Activated CD4-positive, alpha-beta T cell treated with anti-CD3 and anti-CD28 coated beads, Interleukin-2, amount 50 U/mL, for 16 hours (primary cell): ENCODE data around the gene TARBP1.
"Not testable (repeated sequence)": the region's sequence is repeated elsewhere in the genome, so short reads cannot be mapped to it uniquely, and the experiment has no call there.

ENCODE experiments used
- DNase-seq: peaks from one replicate; pipeline ENCODE4 v3.0.0-alpha.2; 2020

Gene TARBP1

GRCh38 chr1:234478481-234479309, at the start of gene TARBP1:
Gene TARBP1 (minus strand): TSS chr1:234479179. CDS start chr1:234479103, 76 bp downstream.
- peak; percentile 80 for DNase-seq

DNA sequence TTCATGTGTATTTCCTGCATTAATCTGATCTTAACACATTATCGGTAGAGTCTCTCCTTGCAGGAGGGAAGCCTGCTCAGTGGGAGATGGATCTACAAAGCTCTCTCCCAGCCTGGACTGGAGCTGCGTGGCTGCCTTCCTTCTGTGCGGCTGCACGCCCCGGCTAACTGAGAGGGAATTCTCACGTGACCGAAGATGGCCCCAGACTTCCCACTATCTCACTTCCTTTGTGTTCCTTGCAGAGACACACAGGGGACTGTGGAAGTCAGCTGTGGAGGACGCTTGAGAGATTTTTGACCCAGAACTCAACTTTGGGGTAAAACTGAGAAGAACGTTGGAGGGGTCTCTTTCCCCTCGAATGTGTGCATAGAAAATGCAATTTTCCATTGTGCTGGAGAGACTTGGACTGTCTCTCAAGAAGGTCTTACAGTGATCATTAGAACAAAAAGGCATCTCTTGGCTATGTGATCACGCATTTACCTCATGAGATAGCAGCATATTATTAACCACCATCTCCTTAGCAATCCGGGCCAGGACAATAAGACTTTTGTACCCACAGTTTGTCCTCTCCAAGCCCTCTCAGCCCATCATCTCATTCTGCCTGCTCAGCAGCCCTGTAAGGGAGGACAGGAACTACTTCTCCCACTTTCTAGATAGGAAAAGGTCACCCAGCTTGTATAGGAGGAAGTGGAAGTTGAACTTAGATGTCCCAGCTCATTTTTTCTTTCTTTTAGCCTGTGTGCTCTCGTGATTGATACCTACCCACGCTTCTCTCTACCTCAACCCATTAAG, 49.3 kb upstream of the TARBP1 start:
- no peak for DNase-seq

DNA sequence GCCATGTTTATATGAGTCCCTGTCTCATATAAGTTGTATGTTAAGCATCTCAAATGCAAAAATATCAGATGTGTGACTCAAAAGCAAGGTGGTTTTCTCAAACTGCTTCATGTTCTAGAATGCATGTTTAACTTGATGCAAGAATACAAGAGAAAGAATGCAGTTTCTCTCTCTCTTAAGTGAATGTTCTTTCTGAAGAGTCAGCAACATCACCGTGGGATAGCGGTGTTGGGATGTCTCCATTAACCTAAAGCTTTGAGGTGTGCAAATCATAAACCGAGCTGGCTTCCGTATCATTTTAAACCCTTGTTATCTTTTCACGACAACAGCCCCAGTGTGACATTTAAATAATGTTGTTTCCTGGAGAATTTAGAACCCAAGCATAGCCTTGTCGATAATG, 48.4 kb upstream of the TARBP1 start:
- no peak for DNase-seq

GRCh38 chr1:234526922-234527321, 47.9 kb upstream of the TARBP1 start:
- DNase-seq, result no peak

- DNase-seq, result no peak
Measured at GRCh38 chr1:234525099-234525799, 46.3 kb upstream of the TARBP1 start.

DNA sequence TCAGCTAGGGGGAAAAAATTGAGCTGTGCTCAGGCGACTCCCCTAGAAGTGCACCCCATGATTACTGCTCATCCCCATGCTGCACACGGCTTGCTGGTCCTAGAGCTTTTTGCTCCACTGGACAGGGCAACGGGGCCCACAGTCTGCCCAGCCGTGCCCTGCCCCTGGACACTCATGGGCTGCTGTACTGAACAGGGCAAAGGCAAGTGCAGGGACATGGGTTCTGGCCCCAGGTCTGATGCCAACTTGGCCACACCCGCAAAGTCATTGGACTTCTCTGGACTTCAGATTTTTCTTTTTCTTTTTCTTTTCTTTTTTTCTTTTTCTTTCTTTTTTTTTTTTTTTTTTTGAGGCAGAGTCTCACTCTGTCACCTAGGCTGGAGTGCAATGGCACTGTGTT, 42.9 kb upstream of the TARBP1 start:
- no peak for DNase-seq

- no peak for DNase-seq
Measured at GRCh38 chr1:234520908-234521817, 42.2 kb upstream of the TARBP1 start.

DNA sequence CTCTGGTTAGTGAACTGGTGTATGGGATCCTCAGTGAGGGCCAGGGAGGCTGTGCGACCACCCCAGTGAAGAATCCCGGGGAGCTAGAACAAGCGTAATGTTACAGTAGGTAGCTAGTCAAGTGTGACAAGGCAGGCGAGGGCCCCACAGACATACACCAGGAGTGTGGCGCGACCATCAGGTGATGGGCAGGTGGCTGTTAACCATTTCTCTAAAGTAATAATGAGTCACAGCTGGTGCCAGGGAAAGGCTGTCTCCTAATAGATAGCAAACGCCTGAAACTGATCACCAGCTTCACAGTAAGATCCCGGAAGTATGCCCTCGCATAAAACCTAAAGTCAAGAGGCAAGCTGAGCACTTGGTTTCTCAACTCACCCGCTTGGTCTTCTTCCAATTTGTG, 40.5 kb upstream of the TARBP1 start:
- no peak for DNase-seq

DNA sequence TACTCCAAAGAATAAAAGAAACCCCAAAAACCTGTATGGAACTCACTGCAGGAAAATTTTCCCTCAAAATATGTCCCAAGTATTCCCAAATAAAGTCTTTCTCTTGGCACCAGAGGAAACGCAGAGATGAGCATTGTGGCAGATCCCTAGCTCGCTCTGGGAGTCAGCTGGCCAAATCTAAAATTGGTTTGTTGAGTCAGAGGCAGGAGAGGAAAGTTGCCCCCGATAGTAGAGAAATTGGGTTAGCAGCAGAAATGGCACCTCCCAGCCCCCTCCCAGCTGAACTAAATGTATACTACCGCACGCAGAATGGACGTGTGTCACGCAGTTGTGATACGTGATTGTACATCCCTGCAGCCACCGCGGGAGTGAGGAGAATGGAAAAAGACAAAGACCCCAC, 39.9 kb upstream of the TARBP1 start:
- no peak for DNase-seq

- DNase-seq, result not testable (repeated sequence)
Measured at GRCh38 chr1:234518086-234518485, 39.1 kb upstream of the TARBP1 start.

DNA sequence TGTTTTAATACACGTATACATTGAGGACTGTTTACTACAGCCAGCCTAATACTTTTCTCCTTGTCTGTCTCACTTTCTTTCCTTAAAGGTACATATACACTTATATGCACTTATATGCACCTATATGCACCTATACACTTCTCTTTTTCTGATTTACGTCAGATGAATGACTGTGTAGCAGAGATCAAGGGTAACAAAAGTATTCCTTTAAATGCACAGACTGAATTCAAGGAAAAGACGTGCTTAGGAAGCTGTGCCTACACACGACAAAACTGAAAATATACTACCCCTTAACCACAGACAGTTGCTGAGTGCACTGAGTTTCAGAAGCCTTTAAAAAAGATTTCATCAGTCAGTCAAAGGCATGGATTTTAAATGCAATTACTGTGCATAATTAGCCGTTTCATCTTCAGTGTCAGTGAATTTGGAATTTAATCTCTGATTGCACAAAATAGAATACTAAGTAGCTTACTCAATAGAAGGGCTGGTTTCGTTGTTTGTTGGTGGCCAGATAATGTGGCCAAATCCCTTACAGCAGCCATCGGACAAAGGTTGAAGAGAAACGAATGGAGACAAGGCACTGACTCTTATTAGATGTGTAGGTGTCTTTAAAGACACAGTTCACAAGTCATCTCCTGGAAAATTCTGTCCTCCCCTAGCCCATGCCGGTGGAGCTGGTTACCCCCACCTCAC, 38.3 kb upstream of the TARBP1 start:
- peak; percentile 49 for DNase-seq

GRCh38 chr1:234515821-234516241, 36.9 kb upstream of the TARBP1 start:
- no peak for DNase-seq

DNA sequence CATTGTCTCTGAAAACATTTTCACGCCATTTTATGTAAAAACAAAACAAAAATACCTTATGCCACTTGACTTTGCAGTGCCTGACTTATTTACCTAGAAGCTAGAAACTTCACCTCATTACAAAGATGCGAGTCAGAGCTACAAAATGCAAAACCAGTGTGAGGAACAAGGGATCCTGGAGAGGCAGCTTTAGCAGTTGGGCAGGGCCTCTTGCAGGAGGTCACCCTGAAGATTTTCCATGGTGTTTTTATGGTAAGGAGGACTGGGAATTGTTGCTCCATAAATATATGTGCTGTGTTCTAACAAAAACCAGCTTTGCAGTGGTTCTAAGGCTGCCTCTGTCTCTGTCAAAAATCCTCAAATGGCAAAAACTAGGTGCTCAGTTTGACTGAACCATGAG, 36.4 kb upstream of the TARBP1 start:
- no peak for DNase-seq

DNA sequence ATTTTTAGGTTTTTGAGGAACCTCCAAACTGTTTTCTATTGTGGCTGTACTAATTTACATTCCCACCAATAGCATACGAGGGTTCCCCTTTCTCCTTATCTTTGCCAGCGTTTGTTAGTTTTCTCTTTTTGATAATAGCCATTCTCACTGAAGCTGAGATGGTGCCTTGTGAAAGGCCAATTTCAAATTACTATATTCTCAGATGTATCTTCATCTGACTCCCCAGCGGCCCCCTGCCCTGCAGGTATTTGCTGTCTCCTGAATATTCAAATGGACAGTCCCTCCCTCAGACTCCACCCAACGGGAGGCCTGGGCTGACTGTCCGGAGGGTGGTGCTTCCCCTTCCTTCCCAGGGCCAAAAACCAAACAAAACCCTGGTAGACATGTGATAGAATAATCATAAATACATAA, 33.5 kb upstream of the TARBP1 start:
- DNase-seq, result no peak

- DNase-seq, result no peak
Measured at GRCh38 chr1:234509457-234510328, 30.7 kb upstream of the TARBP1 start.

DNA sequence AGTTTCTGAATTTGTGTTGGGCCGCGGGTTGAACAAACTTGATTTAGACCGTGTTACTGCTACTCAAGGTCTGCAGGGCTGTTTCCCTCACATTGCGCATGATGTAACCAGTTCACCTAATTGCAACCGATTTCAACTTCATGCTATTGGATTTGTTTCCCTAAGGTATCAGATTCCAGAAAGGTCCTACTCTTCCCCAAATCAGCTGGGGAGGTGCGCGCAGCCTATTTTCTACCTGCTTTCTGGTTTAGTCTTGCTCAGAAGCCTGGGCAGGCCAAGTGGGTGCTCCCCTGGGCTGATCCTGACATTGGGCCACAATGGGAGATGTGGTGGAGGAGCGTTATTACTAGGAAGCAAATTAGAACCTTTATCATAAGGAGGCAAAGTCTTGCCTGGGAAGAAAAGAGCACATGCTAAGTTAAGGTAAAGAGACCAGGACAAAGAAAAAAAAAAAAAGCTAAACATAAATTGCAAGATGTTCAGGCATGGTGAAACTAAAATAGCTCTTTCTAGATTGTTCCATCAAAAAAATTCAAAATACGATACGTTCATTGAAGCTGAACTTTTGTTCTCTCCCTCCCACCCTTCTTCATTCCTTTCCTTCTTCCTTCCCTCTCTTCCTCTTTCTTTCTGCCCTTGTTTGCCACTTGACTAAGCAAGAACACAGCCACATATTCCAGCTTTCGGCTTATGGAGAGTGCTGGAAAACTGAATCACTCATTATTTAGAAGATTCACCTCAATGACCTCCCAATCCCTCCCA, 28.8 kb upstream of the TARBP1 start:
- DNase-seq, result no peak

- DNase-seq, result no peak
Measured at GRCh38 chr1:234507089-234507488, 28.1 kb upstream of the TARBP1 start.

GRCh38 chr1:234505769-234506102, 26.8 kb upstream of the TARBP1 start:
- DNase-seq, result no peak

DNA sequence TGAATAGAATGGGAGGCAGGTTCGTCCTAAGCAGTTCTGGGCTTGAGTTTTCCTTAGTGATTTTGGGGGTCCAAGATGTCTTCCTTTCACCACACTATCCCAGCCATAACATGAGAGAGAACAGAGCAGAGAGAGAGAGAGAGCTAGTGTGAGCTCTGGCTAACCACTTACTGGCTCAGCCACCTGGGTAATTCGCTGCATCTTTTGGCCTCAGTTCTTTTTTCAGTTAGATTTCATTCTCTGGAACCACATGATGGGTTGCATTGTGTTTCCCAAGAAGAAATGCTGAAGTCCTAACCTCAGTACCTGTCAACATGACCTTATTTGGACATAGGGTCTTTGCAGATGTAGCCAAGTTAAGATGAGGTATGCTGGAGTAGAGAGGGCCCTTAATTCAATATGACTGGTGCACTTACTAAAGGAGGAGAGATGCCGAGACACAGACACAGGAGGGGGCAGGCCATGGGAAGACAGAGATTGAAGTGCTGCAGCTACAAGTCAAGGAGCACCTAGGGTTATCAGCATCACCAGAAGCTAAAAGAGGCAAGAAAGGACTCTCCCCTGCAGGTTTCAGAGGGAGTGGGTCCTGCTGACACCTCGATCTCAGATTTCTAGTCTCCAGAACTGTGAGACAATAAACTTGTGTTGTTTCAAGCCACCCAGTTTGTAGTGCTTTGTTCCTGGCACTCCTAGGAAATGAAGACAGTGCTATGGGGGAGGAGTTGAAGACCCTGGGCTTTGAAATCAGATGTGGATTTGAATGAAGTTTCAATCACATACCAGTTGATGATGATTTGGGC, 26.2 kb upstream of the TARBP1 start:
- no peak for DNase-seq
